Fibroblast of pulmonary artery (primary cell): ENCODE data around the gene UBE2E3.

ENCODE experiments used
- DNase-seq: peaks from one replicate; pipeline ENCODE4 v3.0.0-alpha.2; 2010; ENCODE audit warnings: low read depth
- H3K4me3 ChIP-seq: replicated peaks from 2 replicates; pipeline ENCODE4 v1.5.1; 2011; ENCODE audit warnings: low read depth, mild to moderate bottlenecking, control low read depth, low read length, moderate library complexity
- TF ChIP-seq, protein P1 (sequence below): IDR thresholded peaks from 2 replicates; pipeline ENCODE4 v1.5.1; 2011; ENCODE audit warnings: mild to moderate bottlenecking, control low read depth, low read length, inconsistent platforms; ENCODE audit errors: missing control alignments

Gene UBE2E3

DNA sequence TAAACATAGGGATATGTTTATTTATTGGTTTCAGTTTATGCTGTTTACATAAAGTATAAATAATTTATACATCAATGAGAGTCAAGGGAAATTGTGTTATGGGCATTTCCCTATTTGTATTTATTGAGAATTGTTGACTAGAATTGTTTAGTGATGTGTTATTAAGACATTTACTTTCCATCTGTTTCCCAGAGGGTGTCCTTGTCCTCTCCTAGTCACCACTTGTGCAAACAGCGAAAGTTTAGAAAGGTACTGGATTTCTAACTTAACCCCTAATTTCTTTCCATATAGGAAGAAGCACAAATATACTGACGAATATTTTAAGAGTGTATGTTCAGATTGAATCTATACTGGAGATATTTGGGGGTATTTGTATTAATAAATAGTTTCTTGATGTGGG lies 6.7 kb downstream of the UBE2E3 start:
- H3K4me3 ChIP-seq: no peak overlapping the region
- TF ChIP-seq, protein P1, sequence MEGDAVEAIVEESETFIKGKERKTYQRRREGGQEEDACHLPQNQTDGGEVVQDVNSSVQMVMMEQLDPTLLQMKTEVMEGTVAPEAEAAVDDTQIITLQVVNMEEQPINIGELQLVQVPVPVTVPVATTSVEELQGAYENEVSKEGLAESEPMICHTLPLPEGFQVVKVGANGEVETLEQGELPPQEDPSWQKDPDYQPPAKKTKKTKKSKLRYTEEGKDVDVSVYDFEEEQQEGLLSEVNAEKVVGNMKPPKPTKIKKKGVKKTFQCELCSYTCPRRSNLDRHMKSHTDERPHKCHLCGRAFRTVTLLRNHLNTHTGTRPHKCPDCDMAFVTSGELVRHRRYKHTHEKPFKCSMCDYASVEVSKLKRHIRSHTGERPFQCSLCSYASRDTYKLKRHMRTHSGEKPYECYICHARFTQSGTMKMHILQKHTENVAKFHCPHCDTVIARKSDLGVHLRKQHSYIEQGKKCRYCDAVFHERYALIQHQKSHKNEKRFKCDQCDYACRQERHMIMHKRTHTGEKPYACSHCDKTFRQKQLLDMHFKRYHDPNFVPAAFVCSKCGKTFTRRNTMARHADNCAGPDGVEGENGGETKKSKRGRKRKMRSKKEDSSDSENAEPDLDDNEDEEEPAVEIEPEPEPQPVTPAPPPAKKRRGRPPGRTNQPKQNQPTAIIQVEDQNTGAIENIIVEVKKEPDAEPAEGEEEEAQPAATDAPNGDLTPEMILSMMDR: no peak
- no peak for DNase-seq

DNA sequence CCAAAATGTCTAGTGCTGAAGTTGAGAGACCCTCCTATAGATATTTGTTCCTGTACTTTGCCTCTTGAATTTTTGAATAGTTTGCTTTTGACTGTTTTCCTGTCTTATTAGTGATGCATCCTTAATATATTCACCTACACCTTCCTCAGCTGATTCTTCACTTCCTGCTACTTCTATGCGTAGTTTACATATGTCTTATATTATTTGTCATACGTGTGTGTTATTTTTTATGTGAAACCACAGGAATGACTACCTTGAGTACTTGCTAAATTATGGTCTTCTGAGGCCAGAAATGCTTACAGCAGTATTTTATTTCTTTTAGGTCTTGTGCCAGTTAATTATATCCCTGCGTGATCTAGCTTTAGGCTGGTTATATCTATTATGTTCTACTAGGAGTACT lies 9.9 kb downstream of the UBE2E3 start:
- no peak for DNase-seq
- TF ChIP-seq, protein P1: no peak
- H3K4me3 ChIP-seq: no peak overlapping the region

DNA sequence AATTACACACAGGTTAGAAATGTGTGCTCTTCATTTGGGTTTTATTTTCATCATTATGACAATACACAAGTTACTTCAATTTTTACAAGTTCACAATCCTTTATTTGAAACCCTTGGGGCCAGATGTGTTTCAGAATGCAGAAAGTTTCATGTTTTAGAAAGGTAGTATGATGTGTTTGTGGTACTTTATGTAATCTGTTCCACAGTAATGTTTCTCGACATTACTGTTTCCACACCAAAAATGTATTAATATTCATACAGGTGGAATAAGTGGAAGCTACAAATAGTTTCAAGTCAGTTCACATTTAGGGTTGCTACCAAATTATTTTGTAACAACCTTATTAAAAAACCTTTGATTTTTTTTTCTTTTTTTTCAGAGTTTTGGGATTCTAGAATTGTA lies 10.4 kb downstream of the UBE2E3 start:
- TF ChIP-seq, protein P1: no peak
- H3K4me3 ChIP-seq: no peak overlapping the region
- no peak for DNase-seq

DNA sequence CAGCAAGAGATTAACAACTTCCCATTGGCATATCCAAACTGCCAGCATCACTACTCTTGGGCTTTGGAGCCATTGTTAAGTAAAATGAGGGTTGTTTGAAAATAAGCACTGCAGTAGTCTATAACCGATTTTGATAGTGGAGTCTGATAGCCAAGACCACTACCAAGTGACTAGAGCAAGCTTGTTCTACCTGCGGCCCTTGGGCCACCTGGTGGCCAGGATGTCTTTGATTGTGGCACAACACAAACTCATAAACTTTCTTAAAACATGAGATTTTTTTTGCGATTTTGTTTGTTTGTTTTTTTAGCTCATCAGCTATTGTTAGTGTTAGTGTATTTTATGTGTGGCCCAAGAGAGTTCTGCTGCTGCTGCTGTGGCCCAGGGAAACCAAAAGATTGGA lies 11.0 kb downstream of the UBE2E3 start:
- no peak for DNase-seq
- TF ChIP-seq, protein P1: no peak
- H3K4me3 ChIP-seq: no peak overlapping the region

DNA sequence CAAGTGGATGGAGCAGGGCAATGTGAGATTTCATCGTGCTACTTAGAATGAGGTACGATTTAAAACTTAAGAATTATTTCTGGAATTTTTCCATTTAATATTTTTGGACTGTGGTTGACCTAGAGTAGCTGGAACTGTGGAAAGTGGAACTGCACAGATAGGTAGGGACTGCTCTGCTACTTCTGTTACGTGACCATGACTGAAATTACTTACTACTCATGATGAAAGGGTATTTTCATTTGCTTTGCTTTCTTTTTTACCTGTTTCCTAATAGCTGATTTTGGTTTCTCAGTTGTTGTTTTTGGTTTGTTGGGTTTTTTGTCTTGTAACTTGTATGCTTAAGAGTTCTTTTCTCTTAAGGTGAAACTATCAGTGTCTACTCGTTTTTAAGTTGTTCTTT lies 11.4 kb downstream of the UBE2E3 start:
- no peak overlapping the region for H3K4me3 ChIP-seq
- no peak for DNase-seq
- TF ChIP-seq, protein P1: no peak

DNA sequence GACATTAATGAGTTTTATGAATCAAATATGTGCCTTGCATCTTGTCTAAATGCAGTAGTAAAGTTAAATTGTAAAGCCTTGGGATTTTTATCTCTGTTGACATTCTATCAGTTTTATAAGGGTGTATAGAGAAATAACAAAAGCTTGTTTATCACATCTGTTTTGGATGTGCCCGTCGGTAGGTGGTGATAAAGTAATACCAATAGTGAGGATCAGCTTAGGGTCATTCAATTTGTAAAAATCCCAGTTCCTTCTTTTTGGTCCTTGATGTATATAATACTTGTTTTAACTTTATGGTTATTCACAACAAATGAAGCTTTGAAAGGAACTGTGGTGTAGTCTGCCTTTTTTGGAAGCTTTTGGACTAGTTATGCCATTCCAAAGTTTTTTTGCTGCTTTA lies 12.6 kb downstream of the UBE2E3 start:
- TF ChIP-seq, protein P1: no peak
- DNase-seq: no peak

DNA sequence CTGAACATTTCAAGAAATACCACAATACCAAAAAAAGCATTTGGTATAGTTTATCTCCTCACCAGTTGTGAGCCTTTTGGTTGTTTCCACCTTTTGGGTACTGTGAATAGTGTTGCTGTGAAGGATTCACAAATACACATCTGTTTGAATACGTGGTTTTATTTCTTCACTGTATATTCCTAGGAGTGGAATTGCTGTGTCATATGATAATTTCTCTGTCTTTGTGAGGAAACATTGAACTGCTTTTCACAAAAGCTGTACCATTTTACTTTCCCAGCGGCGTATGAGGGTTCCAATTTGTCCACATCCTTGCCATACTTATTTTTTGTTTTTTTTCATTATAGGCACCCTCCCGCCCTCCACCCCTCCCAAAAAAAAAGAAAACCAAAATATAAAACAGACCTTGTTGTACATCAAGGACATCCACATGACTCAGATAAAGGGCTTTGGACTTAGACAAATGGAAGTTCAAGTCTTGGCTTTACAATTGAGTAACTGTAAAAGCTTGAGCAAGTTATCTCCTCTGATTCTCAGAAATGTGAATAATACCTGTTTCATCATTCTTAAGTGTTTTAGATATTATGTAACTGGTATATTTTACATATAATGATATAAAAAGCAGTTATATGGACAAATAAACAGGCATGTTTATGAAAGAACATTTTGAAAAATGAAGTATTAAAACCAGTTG lies 19.0 kb downstream of the UBE2E3 start:
- peak; percentile 49 for DNase-seq
- TF ChIP-seq, protein P1: no peak
- no peak overlapping the region for H3K4me3 ChIP-seq

More for the DNA sequence above, 12.6 kb downstream of the UBE2E3 start:
- no peak overlapping the region for H3K4me3 ChIP-seq
